GM23338 (cell line): ENCODE results near the gene IGDCC3. TPM values are rescaled to one million over a fixed set of nuclear protein-coding genes. Genes with fewer than 3 reads are reported as not detected.

Experiments
- ATAC-seq: fragments of 200-7000 bp; cut with Tn5 transposase; 3 replicates; pipeline ENCODE4 v1.9.1; 2020
- DNase-seq: peaks from one replicate; pipeline ENCODE4 v3.0.0-alpha.2; 2015; ENCODE audit warnings: low spot score
- H2AFZ ChIP-seq: fragments of 200-600 bp; sonication (generic); 2 replicates; pipeline ENCODE4 v1.8.0; 2016; ENCODE audit warnings: antibody characterized with exemption, mild to moderate bottlenecking, moderate library complexity
- H3F3A ChIP-seq: fragments of 200-600 bp; sonication (generic); replicated peaks from 2 replicates; pipeline ENCODE4 v1.8.0; 2017; ENCODE audit warnings: antibody characterized with exemption, mixed run types, low read depth
- H3K27ac ChIP-seq: fragments of 200-600 bp; sonication (generic); 2 replicates; pipeline ENCODE4 v1.6.1; 2016; ENCODE audit warnings: low read depth
- H3K27me3 ChIP-seq: fragments of 200-600 bp; sonication (generic); 2 replicates; pipeline ENCODE4 v1.8.0; 2016; ENCODE audit warnings: mild to moderate bottlenecking, mixed run types, moderate library complexity; ENCODE audit not compliant: insufficient read depth
- H3K36me3 ChIP-seq: fragments of 200-600 bp; sonication (generic); 2 replicates; pipeline ENCODE4 v1.8.0; 2016; ENCODE audit warnings: mild to moderate bottlenecking; ENCODE audit not compliant: insufficient read depth
- H3K4me1 ChIP-seq: fragments of 200-600 bp; sonication (generic); 2 replicates; pipeline ENCODE4 v1.8.0; 2016; ENCODE audit warnings: mild to moderate bottlenecking, moderate library complexity; ENCODE audit not compliant: insufficient read depth
- H3K4me2 ChIP-seq: fragments of 200-600 bp; sonication (generic); 2 replicates; pipeline ENCODE4 v1.7.1; 2017; ENCODE audit warnings: mixed run types
- H3K4me3 ChIP-seq: fragments of 200-600 bp; sonication (generic); 2 replicates; pipeline ENCODE4 v1.6.1; 2016; ENCODE audit warnings: mixed run types
- H3K79me2 ChIP-seq: fragments of 200-600 bp; sonication (generic); replicated peaks from 2 replicates; pipeline ENCODE4 v1.8.0; 2017; ENCODE audit warnings: mild to moderate bottlenecking; ENCODE audit not compliant: insufficient read depth
- H3K9me2 ChIP-seq: fragments of 200-600 bp; sonication (generic); 2 replicates; pipeline ENCODE4 v1.8.0; 2017; ENCODE audit not compliant: insufficient read depth
- H4K20me1 ChIP-seq: fragments of 200-600 bp; sonication (generic); replicated peaks from 2 replicates; pipeline ENCODE4 v1.8.0; 2017; ENCODE audit warnings: mild to moderate bottlenecking; ENCODE audit not compliant: insufficient read depth
- H3K27ac Mint-ChIP-seq: 2 replicates; pipeline ENCODE4 v1.8.0; 2020; ENCODE audit warnings: inconsistent platforms, mild to moderate bottlenecking, moderate library complexity, mixed read lengths
- H3K27me3 Mint-ChIP-seq: 3 replicates; pipeline ENCODE4 v1.8.0; 2022; ENCODE audit warnings: low read depth, mild to moderate bottlenecking, moderate library complexity, mixed read lengths, inconsistent platforms; ENCODE audit not compliant: insufficient read depth, poor library complexity
- H3K36me3 Mint-ChIP-seq: 3 replicates; pipeline ENCODE4 v1.8.0; 2021; ENCODE audit warnings: low read depth, mild to moderate bottlenecking, inconsistent platforms, moderate library complexity, mixed read lengths
- H3K4me1 Mint-ChIP-seq: 3 replicates; pipeline ENCODE4 v1.8.0; 2020; ENCODE audit warnings: mild to moderate bottlenecking, inconsistent platforms, mixed read lengths
- H3K4me3 Mint-ChIP-seq: 3 replicates; pipeline ENCODE4 v1.8.0; 2021; ENCODE audit warnings: moderate library complexity, mild to moderate bottlenecking, inconsistent platforms, mixed read lengths
- H3K9me3 Mint-ChIP-seq: 3 replicates; pipeline ENCODE4 v1.8.0; 2020; ENCODE audit warnings: moderate library complexity, mild to moderate bottlenecking, inconsistent platforms, mixed read lengths
- EZH2 ChIP-seq: fragments of 200-600 bp; sonication (generic); IDR thresholded peaks from one replicate; pipeline ENCODE4 v1.8.0; 2017; ENCODE audit warnings: antibody characterized with exemption, mild to moderate bottlenecking, low read depth; ENCODE audit not compliant: unreplicated experiment
- EZH2phosphoT487 ChIP-seq: fragments of 200-600 bp; sonication (generic); IDR thresholded peaks from one replicate; pipeline ENCODE4 v1.8.1; 2018; ENCODE audit warnings: antibody characterized with exemption; ENCODE audit not compliant: unreplicated experiment
- JUNB ChIP-seq: IDR thresholded peaks from one replicate; pipeline ENCODE4 v1.6.1; 2016; ENCODE audit warnings: antibody characterized with exemption; ENCODE audit not compliant: unreplicated experiment
- NANOG ChIP-seq: IDR thresholded peaks from 2 replicates; pipeline ENCODE4 v1.6.1; 2016; ENCODE audit warnings: antibody characterized with exemption, borderline replicate concordance
- ZNF114 ChIP-seq: fragments of 250-450 bp; sonication (Bioruptor Pico); IDR thresholded peaks from 2 replicates; pipeline ENCODE4 v1.5.0; 2020; ENCODE audit warnings: mild to moderate bottlenecking, moderate library complexity
- polyA plus RNA-seq: library from polyadenylated mRNA; unstranded; fragments of >200 nt; fragmentation: Nextera tagmentation; extraction: Ambion mirVana; gene quantifications from 2 replicates; pipeline ENCODE4 v1.2.1, GENCODE V29; 2016
- total RNA-seq: library from RNA; depleted of rRNA; stranded (reverse); fragments of >200 nt; shearing (Covaris generic); gene quantifications from 2 replicates; pipeline ENCODE4 v1.2.3, GENCODE V29; 2014
- TF ChIP-seq, protein P1 (sequence below): IDR thresholded peaks from one replicate; pipeline ENCODE4 v1.6.1; 2018; ENCODE audit warnings: antibody characterized with exemption; ENCODE audit not compliant: unreplicated experiment
- TF ChIP-seq, protein P2 (sequence below), 2 experiments: fragments of 200-600 bp in 1 of 2; sonication (generic) in 1 of 2; conservative IDR thresholded peaks; 2 replicates each; pipeline versions ENCODE4 v1.5.1 to v1.6.1; 2016 to 2017; ENCODE audit warnings: antibody characterized with exemption in 2 of 2, low read depth in 2 of 2, mild to moderate bottlenecking in 2 of 2, moderate library complexity in 1 of 2
- TF ChIP-seq, protein P3 (sequence below): IDR thresholded peaks from 2 replicates; pipeline ENCODE4 v1.6.1; 2016; ENCODE audit warnings: antibody characterized with exemption
- TF ChIP-seq, protein P4 (sequence below): fragments of 250-450 bp; sonication (Bioruptor Pico); IDR thresholded peaks from 2 replicates; pipeline ENCODE4 v1.5.0; 2020; ENCODE audit warnings: mild to moderate bottlenecking, moderate library complexity

IGDCC3 gene
- total and polyA plus RNA-seq, 2 experiments from 2014 or later: 15.3 to 30.7 TPM

DNA sequence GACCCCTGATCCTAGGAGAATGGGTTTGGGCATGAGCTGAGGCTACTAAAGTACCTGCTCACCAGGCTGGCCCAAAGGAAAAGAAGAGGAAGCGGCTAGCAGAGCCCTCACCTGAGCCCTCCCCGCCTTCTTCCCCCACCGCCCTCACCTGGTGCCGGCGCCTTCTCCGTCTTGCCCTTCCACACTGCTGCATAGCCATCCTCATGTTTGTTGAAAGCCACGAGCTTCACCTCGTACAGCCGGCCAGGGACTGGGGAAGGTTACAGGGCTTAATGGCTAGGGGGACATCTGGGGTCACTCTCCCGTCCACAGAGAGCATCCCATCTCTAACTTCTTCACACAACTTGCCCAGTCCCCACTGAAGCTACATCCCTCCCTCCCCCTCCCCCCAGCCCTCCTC is 13.9 kb upstream of the IGDCC3 start (continued):
- TF ChIP-seq, protein P1, sequence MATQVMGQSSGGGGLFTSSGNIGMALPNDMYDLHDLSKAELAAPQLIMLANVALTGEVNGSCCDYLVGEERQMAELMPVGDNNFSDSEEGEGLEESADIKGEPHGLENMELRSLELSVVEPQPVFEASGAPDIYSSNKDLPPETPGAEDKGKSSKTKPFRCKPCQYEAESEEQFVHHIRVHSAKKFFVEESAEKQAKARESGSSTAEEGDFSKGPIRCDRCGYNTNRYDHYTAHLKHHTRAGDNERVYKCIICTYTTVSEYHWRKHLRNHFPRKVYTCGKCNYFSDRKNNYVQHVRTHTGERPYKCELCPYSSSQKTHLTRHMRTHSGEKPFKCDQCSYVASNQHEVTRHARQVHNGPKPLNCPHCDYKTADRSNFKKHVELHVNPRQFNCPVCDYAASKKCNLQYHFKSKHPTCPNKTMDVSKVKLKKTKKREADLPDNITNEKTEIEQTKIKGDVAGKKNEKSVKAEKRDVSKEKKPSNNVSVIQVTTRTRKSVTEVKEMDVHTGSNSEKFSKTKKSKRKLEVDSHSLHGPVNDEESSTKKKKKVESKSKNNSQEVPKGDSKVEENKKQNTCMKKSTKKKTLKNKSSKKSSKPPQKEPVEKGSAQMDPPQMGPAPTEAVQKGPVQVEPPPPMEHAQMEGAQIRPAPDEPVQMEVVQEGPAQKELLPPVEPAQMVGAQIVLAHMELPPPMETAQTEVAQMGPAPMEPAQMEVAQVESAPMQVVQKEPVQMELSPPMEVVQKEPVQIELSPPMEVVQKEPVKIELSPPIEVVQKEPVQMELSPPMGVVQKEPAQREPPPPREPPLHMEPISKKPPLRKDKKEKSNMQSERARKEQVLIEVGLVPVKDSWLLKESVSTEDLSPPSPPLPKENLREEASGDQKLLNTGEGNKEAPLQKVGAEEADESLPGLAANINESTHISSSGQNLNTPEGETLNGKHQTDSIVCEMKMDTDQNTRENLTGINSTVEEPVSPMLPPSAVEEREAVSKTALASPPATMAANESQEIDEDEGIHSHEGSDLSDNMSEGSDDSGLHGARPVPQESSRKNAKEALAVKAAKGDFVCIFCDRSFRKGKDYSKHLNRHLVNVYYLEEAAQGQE: no peak
- TF ChIP-seq NANOG (no peak), EZH2 (no peak), JUNB (no peak), ZNF114 (CRISPR knock-in tag) (no peak)
- TF ChIP-seq, protein P2, sequence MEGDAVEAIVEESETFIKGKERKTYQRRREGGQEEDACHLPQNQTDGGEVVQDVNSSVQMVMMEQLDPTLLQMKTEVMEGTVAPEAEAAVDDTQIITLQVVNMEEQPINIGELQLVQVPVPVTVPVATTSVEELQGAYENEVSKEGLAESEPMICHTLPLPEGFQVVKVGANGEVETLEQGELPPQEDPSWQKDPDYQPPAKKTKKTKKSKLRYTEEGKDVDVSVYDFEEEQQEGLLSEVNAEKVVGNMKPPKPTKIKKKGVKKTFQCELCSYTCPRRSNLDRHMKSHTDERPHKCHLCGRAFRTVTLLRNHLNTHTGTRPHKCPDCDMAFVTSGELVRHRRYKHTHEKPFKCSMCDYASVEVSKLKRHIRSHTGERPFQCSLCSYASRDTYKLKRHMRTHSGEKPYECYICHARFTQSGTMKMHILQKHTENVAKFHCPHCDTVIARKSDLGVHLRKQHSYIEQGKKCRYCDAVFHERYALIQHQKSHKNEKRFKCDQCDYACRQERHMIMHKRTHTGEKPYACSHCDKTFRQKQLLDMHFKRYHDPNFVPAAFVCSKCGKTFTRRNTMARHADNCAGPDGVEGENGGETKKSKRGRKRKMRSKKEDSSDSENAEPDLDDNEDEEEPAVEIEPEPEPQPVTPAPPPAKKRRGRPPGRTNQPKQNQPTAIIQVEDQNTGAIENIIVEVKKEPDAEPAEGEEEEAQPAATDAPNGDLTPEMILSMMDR (conservative IDR thresholded peaks at IDR 0.05; ENCODE audit: low read depth in 2 of 2): no peak
- TF ChIP-seq, protein P3, sequence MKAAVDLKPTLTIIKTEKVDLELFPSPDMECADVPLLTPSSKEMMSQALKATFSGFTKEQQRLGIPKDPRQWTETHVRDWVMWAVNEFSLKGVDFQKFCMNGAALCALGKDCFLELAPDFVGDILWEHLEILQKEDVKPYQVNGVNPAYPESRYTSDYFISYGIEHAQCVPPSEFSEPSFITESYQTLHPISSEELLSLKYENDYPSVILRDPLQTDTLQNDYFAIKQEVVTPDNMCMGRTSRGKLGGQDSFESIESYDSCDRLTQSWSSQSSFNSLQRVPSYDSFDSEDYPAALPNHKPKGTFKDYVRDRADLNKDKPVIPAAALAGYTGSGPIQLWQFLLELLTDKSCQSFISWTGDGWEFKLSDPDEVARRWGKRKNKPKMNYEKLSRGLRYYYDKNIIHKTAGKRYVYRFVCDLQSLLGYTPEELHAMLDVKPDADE: no peak

DNA sequence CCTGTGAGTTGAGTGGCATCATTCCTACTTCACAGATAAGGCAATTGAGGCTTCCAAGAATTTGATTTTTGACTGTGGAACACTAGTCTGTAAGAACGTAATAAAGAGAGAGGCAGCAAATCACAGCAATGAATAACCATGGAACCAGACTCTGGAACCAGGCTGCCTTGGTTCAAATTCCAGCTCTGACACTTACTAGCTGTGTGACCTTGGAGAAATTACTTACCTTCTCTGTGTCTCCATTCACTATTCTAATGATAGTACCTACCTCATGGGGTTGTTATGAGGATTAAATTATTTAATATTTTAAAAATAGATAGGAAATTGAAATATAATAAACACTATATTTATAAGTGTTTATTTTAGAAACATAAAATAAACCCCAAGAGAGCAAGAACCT is 12.6 kb upstream of the IGDCC3 start:
- H3K27ac ChIP-seq: no peak overlapping the region
- ATAC-seq (no peak), DNase-seq (no peak)
- no peaks in the 10 kb centered on the region for H3K36me3 ChIP-seq
- no peaks in the 10 kb centered on the region for H4K20me1 ChIP-seq
- Mint-ChIP-seq H3K36me3 (peaks cover 44% of the 10 kb centered on the region), H3K4me3 (no peak overlapping the region), H3K4me1 (peaks cover 7% of the 10 kb centered on the region), H3K27me3 (peaks cover 18% of the 10 kb centered on the region), H3K9me3 (no peaks in the 10 kb centered on the region), H3K27ac (no peak overlapping the region)
- H3K4me3 ChIP-seq: no peak overlapping the region
- peaks cover 18% of the 10 kb centered on the region for H3K27me3 ChIP-seq
- H3F3A ChIP-seq: peaks cover 2% of the 10 kb centered on the region; the same call in 1 of the 2 replicates
- no peaks in the 10 kb centered on the region for H3K79me2 ChIP-seq
- no peak overlapping the region for H3K4me2 ChIP-seq
- H2AFZ ChIP-seq: no peak overlapping the region
- H3K9me2 ChIP-seq: no peaks in the 10 kb centered on the region
- H3K4me1 ChIP-seq: no peaks in the 10 kb centered on the region
- no peak for TF ChIP-seq EZH2phosphoT487
- TF ChIP-seq, protein P4, sequence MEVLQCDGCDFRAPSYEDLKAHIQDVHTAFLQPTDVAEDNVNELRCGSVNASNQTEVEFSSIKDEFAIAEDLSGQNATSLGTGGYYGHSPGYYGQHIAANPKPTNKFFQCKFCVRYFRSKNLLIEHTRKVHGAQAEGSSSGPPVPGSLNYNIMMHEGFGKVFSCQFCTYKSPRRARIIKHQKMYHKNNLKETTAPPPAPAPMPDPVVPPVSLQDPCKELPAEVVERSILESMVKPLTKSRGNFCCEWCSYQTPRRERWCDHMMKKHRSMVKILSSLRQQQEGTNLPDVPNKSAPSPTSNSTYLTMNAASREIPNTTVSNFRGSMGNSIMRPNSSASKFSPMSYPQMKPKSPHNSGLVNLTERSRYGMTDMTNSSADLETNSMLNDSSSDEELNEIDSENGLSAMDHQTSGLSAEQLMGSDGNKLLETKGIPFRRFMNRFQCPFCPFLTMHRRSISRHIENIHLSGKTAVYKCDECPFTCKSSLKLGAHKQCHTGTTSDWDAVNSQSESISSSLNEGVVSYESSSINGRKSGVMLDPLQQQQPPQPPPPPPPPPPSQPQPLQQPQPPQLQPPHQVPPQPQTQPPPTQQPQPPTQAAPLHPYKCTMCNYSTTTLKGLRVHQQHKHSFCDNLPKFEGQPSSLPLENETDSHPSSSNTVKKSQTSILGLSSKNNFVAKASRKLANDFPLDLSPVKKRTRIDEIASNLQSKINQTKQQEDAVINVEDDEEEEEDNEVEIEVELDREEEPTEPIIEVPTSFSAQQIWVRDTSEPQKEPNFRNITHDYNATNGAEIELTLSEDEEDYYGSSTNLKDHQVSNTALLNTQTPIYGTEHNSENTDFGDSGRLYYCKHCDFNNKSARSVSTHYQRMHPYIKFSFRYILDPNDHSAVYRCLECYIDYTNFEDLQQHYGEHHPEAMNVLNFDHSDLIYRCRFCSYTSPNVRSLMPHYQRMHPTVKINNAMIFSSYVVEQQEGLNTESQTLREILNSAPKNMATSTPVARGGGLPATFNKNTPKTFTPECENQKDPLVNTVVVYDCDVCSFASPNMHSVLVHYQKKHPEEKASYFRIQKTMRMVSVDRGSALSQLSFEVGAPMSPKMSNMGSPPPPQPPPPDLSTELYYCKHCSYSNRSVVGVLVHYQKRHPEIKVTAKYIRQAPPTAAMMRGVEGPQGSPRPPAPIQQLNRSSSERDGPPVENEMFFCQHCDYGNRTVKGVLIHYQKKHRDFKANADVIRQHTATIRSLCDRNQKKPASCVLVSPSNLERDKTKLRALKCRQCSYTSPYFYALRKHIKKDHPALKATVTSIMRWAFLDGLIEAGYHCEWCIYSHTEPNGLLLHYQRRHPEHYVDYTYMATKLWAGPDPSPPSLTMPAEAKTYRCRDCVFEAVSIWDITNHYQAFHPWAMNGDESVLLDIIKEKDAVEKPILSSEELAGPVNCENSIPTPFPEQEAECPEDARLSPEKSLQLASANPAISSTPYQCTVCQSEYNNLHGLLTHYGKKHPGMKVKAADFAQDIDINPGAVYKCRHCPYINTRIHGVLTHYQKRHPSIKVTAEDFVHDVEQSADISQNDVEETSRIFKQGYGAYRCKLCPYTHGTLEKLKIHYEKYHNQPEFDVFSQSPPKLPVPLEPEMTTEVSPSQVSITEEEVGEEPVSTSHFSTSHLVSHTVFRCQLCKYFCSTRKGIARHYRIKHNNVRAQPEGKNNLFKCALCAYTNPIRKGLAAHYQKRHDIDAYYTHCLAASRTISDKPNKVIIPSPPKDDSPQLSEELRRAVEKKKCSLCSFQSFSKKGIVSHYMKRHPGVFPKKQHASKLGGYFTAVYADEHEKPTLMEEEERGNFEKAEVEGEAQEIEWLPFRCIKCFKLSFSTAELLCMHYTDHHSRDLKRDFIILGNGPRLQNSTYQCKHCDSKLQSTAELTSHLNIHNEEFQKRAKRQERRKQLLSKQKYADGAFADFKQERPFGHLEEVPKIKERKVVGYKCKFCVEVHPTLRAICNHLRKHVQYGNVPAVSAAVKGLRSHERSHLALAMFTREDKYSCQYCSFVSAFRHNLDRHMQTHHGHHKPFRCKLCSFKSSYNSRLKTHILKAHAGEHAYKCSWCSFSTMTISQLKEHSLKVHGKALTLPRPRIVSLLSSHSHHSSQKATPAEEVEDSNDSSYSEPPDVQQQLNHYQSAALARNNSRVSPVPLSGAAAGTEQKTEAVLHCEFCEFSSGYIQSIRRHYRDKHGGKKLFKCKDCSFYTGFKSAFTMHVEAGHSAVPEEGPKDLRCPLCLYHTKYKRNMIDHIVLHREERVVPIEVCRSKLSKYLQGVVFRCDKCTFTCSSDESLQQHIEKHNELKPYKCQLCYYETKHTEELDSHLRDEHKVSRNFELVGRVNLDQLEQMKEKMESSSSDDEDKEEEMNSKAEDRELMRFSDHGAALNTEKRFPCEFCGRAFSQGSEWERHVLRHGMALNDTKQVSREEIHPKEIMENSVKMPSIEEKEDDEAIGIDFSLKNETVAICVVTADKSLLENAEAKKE (CRISPR knock-in tag): no peak
- TF ChIP-seq JUNB: no peak
